SU-DHL-6 (cell line): ENCODE measurements around the gene ODAPH.

ENCODE experiments used
- EZH2phosphoT487 ChIP-seq: fragments of 200-600 bp; sonication (generic), shearing (Covaris generic); conservative IDR thresholded peaks from 2 replicates; pipeline ENCODE4 v1.6.1; 2018; ENCODE audit warnings: mild to moderate bottlenecking, antibody characterized with exemption, low read length, moderate library complexity, mixed read lengths
- TF ChIP-seq, protein P1 (sequence below): fragments of 200-600 bp; sonication (generic); IDR thresholded peaks from one replicate; pipeline ENCODE4 v1.5.1; 2017; ENCODE audit warnings: antibody characterized with exemption, mild to moderate bottlenecking, low read length, moderate library complexity; ENCODE audit not compliant: insufficient read depth, poor library complexity, severe bottlenecking

DNA sequence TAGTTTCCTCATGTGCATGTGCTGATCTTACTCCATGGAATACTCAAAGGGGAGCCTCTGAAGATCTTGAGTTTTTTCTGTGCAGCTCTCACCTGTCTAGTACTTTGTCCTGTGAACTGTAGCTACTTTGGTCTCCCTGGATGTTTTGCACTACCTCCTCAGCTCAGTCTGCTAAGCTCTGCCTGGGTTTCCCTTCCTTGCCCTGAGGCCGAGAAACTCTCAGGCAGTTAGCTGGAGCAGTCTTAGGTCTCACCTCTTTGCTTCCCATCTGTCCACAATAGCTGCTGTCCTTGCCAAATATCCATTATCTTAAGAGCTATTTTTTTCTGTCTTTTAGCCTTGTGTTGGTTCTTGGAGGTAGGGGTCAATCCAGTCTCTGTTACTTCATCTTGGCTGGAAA, 30.0 kb upstream of the ODAPH start:
- TF ChIP-seq, protein P1, sequence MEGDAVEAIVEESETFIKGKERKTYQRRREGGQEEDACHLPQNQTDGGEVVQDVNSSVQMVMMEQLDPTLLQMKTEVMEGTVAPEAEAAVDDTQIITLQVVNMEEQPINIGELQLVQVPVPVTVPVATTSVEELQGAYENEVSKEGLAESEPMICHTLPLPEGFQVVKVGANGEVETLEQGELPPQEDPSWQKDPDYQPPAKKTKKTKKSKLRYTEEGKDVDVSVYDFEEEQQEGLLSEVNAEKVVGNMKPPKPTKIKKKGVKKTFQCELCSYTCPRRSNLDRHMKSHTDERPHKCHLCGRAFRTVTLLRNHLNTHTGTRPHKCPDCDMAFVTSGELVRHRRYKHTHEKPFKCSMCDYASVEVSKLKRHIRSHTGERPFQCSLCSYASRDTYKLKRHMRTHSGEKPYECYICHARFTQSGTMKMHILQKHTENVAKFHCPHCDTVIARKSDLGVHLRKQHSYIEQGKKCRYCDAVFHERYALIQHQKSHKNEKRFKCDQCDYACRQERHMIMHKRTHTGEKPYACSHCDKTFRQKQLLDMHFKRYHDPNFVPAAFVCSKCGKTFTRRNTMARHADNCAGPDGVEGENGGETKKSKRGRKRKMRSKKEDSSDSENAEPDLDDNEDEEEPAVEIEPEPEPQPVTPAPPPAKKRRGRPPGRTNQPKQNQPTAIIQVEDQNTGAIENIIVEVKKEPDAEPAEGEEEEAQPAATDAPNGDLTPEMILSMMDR = no peak
- no peak for TF ChIP-seq EZH2phosphoT487
